Ramos (cell line): ENCODE results near the gene SS18L1.

Source experiments
- in situ Hi-C: fragments of 300-500 bp; cut with MboI; formaldehyde crosslinking; loops from one replicate; pipeline ENCODE4 v1.14.3; 2022; ENCODE audit warnings: low sequenced_read_pairs; ENCODE audit not compliant: unreplicated experiment

Gene SS18L1

GRCh38 chr20:62167474-62167873, 23.9 kb downstream of the SS18L1 start:
- in situ Hi-C loops: no loop called here

GRCh38 chr20:62168061-62168460, 24.5 kb downstream of the SS18L1 start:
- in situ Hi-C loops: no loop called here

- in situ Hi-C loops: no loop called here
Measured at GRCh38 chr20:62168890-62169435, 25.4 kb downstream of the SS18L1 start.

- in situ Hi-C loops: no loop called here
Measured at GRCh38 chr20:62170536-62170935, 27.0 kb downstream of the SS18L1 start.

DNA sequence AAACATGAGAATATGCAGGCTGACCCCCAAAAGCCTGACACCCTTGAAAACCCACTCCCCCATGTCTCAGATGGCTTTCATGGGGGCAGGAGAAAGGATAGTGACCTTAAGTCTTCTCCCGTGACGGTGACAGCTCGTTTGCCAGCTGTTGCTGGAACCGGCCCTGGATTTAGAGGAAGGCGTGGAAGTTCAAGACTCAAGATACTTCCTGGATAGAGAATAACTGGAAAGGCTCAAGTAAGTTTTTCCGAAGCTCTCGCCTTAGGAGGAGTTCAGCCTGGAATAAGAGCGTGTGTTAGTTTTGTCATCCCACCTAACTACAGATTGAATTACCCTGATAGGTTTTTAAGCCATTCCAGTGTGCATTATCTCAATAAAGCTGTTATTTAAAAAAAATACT, 27.7 kb downstream of the SS18L1 start:
- in situ Hi-C loops: no loop called here

DNA sequence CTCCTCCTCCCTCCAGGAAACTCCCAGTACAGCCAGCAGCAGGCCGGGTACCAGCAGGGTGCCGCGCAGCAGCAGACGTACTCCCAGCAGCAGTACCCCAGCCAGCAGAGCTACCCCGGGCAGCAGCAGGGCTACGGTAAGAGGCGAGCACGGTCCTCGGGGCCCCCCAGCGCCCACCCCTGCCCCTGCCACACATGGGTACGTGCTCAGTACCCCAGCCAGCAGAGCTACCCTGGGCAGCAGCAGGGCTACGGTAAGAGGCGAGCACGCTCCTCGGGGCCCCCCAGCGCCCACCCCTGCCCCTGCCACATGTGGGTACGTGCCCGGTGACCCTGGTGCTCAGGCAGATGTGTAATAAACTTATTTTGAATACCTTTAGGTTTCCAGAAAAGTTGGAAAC, 29.1 kb downstream of the SS18L1 start:
- in situ Hi-C loops: no loop called here

- in situ Hi-C loops: no loop called here
Measured at GRCh38 chr20:62174021-62174804, 30.6 kb downstream of the SS18L1 start.

GRCh38 chr20:62174870-62175624, 31.5 kb downstream of the SS18L1 start:
- in situ Hi-C loops: no loop called here

GRCh38 chr20:62175711-62176110, 32.1 kb downstream of the SS18L1 start:
- in situ Hi-C loops: no loop called here

GRCh38 chr20:62176866-62177265, 33.3 kb downstream of the SS18L1 start:
- in situ Hi-C loops: no loop called here

GRCh38 chr20:62177307-62177706, 33.7 kb downstream of the SS18L1 start:
- in situ Hi-C loops: no loop called here

DNA sequence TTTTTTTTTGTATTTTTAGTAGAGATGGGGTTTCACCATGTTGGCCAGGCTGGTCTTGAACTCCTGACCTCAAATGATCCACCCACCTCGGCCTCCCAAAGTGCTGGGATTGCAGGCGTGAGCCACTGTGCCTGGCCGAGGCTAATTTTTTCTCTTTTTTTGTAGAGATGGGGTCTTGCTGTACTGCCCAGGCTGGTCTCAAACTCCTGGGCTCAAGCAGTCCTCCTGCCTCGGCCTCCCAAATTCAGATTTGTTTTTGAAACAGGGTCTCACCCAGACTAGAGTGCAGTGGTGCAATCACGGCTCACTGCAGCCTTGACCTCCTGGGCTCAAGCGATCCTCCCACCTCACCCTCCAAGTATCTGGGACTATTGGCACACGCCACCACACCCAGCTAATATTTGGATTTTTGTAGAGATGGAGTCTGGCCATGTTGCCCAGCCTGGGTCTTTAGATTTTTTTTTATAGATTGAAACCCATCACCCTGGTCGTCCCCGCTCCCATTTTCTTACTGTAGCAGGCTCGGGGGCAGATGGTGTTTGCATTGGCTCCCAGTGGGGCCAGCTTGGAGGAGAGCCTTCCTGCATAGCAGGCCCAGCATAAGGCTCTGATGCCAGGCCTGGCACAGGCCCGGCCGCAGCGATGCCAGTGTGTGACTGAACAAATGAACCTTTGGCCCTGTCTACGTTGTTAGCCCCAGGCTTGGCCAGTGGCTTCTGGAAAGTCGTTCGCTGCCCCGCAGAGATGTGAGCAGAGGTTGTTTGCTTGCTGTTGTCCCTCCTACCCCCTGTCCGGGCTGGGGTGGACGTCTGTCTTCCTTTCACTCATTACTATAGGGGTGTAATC, 35.0 kb downstream of the SS18L1 start:
- in situ Hi-C loops: no loop called here

- in situ Hi-C loops: no loop called here
Measured at GRCh38 chr20:62179162-62179504, 35.6 kb downstream of the SS18L1 start.

- in situ Hi-C loops: no loop called here
Measured at GRCh38 chr20:62181808-62182207, 38.2 kb downstream of the SS18L1 start.

DNA sequence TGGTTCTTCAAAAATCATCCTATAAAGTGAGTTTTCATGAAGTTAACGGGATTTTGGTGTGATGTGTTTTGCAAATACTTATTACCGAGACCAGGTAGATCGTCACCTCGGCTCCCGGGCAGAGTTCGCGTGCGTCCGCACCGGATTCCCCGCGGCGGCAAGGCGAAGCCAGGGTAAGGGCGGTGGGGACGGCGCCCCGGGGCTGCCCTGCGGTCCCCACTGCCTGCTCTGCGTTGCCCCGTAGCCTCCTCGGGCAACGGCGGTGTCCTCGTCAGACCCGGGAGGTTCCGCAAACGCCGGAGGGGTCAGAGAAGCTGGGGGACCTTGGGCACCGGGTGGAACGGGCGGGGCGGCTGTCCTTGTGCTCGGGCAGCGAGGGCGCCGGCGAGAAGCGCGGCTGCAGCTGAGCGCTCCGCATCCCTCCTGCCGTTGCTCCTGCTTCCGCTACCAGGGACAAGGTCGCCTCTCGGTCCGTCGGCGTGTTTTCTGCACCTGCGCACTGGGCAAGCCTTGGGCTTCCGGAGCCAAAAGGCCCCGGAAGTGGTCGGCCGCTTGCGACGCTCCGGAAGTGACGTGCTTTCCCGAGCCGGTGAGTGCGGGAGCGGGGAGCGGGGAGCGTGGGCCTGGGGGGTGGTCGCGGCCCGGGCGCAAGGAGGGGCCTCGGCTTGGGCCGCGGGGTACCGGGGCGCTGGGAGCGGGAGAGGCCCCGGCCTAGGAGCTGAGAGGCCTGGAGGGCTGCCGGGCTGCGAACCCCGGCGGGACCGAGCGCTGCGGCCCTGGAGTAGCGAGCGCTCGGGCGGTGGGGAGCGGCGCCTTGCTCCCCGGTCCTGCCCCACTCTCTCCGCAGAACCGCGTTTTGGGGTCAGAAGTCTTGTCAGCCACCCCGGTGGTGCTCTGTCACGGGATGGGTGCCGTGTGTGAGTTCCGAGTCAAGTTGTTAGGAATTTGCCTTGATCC, 39.2 kb downstream of the SS18L1 start, which contains the start of gene MTG2:
Gene MTG2 (plus strand): TSS at position 560 of the 957 bp plus-strand sequence. CDS start 10,393 bp downstream, outside the sequence.
- in situ Hi-C loops: no loop called here

GRCh38 chr20:62183426-62184142, 40.0 kb downstream of the SS18L1 start:
- in situ Hi-C loops: no loop called here

DNA sequence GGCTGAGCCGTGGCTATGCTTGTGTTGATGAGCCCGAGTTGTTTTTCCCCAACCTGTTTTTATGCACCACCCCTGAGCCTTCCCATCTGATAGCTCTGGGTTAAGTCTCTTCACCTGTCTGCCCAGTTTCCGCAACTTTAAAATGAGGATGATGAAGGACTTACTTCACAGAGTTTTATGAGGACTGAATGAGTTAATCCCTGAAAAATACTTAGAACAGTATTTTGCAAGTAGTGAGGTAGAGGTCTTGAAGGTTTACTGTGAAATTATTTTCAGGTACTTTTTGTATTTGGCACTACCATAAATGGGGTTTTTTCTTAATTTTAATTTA, 42.5 kb downstream of the SS18L1 start:
- in situ Hi-C loops: no loop called here

DNA sequence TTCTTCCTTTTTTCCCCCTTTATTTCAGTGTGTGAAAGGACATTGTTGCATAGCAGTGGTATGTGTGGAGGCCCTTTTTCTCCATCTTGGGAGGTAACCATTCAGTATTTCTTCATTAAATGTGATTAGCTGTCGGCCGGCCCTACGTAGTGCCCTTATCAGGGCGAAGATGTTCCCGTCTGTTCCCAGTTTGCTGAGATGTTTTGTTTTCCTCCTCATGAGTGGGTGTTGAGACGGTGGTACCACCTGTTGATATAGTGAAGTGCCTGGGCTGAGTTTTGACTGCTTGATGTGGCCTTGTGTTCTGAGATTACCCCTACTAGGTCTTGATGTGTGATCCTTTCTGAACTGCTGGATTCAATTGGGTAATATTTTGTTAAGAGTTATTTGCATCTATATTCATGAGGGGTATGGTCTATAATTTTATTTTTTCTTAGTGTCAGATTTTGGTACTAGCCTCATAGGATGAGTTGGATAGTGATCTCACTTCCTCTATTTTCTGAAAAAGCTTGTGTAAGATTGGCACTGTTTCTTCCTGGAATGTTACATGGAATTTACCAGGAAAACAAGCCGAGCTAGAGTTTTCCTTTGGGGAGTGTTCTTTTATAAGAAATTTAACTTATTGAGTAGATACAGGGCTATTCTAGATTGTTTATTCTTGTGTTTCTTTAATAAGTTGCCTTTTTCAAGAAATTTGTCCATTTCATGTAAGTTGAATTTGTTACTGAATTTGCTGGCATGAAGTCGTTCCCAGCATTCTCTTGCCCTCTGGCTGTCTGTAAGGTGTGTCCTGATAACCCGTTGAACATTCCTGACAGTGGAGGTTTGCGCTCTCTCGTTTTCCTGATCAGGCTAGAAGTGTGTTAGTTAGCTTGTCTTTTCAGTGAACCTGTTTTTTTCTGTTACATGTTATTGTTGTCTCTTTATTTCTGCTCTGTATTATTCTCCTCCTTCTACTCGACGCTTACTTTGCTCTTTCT, 43.6 kb downstream of the SS18L1 start:
- in situ Hi-C loops: no loop called here
